Measurements from ENCODE around the gene KLHL21.
"Not testable (repeated sequence)": the region's sequence is repeated elsewhere in the genome, so short reads cannot be mapped to it uniquely, and the experiment has no call there.

The KLHL21 gene

DNA sequence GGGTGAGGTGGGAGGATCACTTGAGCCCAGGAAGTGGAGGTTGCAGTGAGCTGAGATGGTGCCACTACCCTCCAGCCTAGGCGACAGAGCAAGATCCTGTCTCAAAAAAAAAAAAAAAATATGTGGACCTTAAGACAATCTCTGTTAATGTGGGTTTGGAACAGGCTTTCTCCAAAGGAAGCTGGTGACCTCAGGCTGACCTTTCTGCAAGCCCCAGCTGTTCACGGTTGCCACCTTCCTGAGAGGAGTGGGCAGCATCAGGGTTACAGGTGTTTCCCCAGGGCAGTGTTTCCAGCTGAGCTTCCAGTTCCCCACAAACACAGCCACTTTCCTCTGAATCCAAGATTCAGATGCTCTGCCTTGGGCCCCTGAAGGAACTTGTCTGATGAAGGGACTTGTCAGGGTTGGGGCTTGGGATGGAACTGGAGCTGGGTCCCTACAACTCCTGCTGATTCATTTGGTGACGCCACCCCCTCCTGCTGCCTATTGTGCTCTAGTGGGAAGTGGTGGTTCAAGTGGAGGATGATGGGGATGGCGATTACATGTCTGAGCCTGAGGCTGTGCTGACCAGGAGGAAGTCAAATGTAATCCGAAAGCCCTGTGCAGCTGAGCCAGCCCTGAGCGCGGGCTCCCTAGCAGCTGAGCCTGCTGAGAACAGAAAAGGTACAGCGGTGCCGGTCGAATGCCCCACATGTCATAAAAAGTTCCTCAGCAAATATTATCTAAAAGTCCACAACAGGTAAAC, 20.9 kb downstream of the KLHL21 start:
- DNase-seq = no peak

DNA sequence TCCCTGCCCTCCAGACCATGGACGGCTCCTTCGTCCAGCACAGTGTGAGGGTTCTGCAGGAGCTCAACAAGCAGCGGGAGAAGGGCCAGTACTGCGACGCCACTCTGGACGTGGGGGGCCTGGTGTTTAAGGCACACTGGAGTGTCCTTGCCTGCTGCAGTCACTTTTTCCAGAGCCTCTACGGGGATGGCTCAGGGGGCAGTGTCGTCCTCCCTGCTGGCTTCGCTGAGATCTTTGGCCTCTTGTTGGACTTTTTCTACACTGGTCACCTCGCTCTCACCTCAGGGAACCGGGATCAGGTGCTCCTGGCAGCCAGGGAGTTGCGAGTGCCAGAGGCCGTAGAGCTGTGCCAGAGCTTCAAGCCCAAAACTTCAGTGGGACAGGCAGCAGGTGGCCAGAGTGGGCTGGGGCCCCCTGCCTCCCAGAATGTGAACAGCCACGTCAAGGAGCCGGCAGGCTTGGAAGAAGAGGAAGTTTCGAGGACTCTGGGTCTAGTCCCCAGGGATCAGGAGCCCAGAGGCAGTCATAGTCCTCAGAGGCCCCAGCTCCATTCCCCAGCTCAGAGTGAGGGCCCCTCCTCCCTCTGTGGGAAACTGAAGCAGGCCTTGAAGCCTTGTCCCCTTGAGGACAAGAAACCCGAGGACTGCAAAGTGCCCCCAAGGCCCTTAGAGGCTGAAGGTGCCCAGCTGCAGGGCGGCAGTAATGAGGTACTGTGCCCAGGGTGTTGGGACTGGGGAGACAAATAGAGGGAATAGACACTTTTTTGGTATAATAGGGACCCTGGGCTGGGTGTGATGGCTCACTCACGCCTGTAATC, 21.9 kb downstream of the KLHL21 start:
- no peak for DNase-seq

GRCh38 chr1:6580119-6580592, 22.5 kb downstream of the KLHL21 start:
- no peak for DNase-seq

GRCh38 chr1:6579374-6580118, 23.1 kb downstream of the KLHL21 start, which contains the start of gene ZBTB48:
Gene ZBTB48 (plus strand): TSS chr1:6579994. CDS start chr1:6580610, 616 bp downstream.
- peak; percentile 99 for DNase-seq

DNA sequence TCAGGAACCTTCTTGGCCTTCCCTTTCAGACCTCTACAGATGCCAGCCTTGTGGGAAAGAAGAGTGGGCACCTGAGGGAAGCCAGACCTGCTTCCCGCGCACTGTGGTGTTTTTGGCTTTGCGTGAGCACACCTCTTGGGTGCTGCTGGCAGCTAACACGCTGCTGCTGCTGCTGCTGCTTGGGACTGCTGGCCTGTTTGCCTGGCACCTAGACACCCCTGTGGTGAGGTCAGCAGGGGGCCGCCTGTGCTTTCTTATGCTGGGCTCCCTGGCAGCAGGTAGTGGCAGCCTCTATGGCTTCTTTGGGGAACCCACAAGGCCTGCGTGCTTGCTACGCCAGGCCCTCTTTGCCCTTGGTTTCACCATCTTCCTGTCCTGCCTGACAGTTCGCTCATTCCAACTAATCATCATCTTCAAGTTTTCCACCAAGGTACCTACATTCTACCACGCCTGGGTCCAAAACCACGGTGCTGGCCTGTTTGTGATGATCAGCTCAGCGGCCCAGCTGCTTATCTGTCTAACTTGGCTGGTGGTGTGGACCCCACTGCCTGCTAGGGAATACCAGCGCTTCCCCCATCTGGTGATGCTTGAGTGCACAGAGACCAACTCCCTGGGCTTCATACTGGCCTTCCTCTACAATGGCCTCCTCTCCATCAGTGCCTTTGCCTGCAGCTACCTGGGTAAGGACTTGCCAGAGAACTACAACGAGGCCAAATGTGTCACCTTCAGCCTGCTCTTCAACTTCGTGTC, 23.9 kb downstream of the KLHL21 start:
- no peak for DNase-seq

DNA sequence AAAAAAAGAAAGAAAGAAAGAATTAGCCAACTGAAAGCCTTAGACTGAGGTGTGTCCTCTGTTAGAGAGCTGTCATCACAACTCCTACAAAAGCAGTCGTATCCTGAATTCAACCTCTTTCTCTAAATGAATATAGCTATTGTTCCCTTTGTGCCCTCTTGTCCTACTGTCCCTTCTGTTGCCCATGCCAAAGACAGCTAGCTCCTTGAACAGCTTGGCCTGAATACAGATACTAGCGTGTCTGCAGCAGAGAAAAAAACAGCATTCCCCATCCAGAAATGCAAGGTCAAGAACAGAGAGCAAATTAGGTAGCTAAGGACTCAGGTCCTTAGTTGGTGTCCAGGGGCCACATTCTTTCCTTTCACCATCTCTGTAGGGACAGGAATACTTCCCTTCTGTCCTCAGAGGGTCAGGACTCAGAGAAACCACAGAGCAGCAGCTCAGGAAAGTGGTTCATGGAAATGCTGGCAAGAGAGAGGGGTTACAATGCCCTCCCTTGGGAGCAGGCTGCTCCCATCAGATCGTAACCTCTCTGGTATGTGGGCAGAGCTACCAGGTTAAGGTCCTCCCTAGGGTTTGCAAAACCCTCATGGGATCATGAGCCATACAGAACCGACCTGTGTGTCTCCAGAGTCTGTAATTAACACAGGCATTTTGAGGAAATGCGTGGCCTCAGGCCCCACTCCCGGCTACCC, 24.7 kb downstream of the KLHL21 start:
- no peak for DNase-seq

DNA sequence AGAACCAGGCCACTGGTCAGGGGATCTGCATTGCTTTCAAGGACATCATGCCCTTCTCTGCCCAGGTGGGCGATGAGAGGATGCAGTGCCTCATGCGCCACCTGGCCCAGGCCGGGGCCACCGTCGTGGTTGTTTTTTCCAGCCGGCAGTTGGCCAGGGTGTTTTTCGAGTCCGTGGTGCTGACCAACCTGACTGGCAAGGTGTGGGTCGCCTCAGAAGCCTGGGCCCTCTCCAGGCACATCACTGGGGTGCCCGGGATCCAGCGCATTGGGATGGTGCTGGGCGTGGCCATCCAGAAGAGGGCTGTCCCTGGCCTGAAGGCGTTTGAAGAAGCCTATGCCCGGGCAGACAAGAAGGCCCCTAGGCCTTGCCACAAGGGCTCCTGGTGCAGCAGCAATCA, 27.9 kb downstream of the KLHL21 start:
- DNase-seq = no peak

GRCh38 chr1:6574025-6574620, 28.5 kb downstream of the KLHL21 start:
- no peak for DNase-seq

- no peak for DNase-seq
Observed at GRCh38 chr1:6572653-6573383, 29.9 kb downstream of the KLHL21 start.

GRCh38 chr1:6570987-6571386, 31.7 kb downstream of the KLHL21 start:
- DNase-seq = no peak

GRCh38 chr1:6570100-6570499, 32.6 kb downstream of the KLHL21 start:
- DNase-seq = no peak

GRCh38 chr1:6569033-6569432, 33.6 kb downstream of the KLHL21 start:
- no peak for DNase-seq

- no peak for DNase-seq
Observed at GRCh38 chr1:6560267-6560666, 42.4 kb downstream of the KLHL21 start.

GRCh38 chr1:6559161-6559560, 43.5 kb downstream of the KLHL21 start:
- DNase-seq = not testable (repeated sequence)

DNA sequence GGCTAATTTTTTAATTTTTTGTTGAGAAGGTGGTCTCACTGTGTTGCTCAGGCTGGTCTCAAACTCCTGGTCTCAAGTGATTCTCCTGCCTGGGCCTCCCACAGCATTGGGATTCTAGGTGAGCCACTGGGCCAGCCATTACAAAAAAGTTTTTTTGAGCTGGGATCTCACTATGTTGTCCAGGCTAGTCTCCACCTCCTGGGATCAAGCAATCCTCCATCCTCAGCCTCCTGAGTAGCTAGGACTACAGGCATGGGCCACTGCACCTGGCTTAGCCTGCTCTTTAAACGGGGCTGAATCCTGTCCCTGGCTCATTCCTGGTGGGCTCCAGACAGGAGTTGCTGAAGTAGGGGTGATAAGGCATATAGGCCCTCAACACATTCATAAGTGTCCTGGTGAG, 45.1 kb downstream of the KLHL21 start:
- DNase-seq = no peak

GRCh38 chr1:6554907-6555778, 47.5 kb downstream of the KLHL21 start, which contains the start of gene TAS1R1:
Gene TAS1R1 (plus strand): TSS chr1:6555307. CDS start chr1:6555374, 67 bp downstream.
- DNase-seq = no peak

DNA sequence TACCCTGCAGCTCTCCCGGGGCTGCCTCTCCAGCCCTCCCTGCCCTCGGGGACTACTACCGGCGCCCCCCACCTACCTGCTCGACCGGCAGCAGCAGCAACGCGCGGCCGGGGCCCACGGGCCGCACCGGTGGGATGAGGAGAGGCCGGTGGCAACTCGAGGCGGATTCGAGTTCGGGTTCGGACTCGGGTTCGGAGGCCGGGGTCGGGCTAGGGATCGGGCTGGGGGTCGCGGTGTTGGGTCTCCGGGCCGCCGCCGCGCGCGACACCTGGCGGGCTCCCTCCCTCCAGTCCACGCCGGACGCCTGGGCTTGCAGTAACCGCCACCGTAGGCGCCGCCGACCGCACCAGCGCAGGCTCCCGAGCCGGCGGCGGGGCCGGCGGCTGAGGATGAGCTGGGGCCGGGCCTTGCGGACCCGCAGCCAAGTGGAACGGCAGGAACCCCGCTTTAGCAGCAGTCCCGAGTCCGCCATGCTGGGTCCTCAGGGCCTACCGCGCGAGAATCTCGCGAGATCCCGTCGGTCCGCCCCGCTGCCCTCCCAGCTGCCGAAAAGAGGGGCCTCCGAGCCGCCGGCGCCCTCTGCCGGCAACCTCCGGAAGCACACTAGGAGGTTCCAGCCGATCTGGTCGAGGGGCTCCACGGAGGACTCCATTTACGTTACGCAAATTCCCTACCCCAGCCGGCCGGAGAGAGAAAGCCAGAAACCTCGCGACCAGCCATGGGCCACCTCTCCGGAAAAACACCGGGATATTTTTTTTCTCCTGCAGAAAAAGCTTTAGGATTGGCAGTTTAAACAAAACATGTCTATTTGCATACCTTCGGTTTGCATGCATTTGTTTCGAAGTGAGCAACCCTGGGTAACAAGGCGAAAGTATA, 48.4 kb downstream of the KLHL21 start, which contains the start of gene NOL9:
Gene NOL9, minus strand, starts transcription at position 483 of the 876 bp plus-strand sequence. Its CDS starts 11 bp downstream, at position 472.
- DNase-seq = peak; percentile 95

DNA sequence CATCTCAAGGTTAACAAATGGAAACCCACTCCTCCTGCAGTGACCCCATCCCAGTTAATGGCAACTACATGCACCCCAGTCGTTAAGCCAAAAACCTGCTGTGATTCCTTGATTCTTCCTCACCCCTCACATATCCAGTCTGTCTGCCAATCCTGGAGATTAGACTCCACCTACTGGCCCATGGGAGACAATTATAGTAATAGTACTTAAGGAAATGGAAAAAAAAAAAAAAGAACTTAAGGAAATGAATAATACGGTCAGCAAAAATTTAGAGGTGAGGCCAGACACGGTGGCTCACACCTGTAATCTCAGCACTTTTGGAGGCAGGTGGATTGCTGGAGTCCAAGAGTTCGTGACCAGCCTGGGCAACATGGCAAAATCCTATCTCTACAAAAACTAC, 55.4 kb downstream of the KLHL21 start:
- DNase-seq = no peak
